ENCODE measurements around the gene CERK.
A peak's percentile ranks its signal among the peaks of the same experiment; 100 is the strongest.

CERK gene

DNA sequence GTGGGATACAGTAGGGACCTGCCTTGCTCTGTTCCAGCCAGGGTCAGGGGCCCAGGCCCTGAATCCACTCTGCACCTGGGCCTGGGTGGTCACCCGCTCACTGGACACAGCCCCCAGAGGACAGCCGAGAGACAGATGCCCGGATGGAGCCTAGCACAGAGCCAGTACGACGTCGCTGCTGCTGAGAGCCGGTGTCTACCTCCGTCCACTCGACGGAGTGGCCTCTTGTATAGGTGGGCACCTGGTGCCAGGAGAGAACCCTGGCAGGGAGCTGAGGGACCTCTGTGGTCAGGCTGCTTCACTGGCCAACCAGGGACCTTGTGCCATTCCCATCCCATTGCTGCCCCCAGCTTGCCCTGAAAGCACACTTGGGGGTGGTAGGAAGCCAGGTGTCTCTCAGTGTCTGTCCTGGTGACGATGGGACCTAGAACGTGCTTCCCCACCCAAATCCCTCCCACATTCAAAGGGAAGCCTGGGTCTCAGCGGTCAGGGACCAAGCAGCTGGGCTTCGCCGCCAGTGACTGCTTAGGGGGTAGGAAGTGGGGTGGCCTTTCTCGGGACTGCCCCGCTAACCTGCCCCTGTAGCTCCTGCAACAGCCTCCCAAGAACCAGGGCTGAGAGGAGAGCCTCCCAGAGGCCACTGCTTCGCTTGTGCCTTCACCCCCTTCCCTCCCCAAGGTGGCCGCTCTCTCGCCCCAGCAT lies 10.3 kb upstream of the CERK start:
- no peak for DNase-seq

DNA sequence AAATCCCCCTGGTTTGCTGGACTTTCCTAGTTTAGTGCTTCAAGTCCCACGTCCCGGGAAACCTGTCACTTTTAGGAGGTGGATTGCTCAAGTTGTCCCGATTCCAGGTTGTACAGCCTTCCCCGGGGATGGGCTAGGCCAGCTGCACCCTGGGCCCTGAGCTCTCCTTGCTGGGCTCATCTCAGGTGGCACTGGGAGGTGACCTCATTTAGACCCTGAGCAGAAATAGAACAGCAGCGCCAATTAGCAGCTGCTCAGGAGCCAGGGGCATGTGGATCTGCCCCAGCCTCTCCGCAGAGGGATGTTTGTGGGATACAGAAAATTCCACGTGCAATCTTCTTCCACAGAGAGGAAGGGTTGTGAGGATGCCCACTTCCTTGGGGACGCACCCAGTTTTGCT lies 9.6 kb upstream of the CERK start:
- DNase-seq = peak; percentile 25

DNA sequence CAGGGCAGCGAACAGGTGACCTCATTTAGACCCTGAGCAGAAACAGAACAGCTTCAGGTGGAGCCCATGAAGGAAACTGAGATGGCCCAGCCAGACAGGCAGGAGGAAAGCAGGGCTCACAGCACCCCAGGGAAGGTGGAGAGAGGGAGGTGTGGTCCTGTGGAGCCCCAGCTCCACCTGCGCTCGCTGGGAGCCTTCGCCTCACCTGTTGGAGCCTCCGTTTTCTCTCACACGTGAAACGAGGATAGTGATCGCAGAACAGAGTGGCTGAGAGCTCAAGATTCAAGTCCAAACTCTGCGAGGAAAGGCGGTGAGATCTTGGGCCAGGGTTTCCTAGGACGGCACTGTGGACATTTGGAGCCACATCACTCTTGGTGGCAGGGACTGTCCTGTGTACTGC lies 8.6 kb upstream of the CERK start:
- DNase-seq = no peak

DNA sequence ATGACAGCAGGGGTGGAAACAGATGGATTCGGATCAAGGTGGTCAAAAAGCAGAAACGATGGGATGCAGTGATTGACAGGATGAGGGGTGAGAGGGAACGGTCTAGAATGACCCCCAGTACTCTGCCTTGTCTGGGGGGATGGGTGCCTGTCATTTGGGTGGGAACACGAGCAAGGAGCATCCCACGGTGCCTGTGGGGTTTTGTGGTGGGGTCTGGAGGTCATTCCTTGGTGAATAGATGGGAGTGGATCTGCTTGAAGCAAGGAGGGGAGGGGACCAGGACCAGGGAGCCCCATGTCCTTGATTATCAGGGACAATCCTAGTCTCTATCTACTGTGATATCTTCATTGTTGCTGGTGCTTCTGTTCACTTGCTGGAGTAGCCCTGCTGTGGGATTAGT lies 8.1 kb upstream of the CERK start:
- DNase-seq = no peak

DNA sequence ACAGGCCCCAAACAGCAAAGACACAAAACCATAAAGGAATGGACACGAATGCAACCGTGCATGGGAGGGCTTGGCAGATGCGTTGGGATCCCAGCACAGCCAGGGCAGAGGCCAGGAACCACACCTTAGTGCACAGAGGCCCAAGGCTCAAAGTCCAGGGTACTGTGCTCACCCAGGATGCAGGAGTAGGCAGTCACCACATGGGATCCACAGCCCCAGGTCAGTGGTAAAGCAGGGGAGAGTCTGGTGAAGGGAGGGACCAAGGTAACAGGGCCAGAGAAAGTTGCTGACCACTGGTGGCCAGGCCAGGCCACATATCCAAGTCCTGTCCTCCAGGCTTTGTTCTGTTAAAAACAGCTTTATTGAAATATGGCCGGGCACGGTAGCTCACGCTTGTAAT lies 6.5 kb upstream of the CERK start:
- no peak for DNase-seq

DNA sequence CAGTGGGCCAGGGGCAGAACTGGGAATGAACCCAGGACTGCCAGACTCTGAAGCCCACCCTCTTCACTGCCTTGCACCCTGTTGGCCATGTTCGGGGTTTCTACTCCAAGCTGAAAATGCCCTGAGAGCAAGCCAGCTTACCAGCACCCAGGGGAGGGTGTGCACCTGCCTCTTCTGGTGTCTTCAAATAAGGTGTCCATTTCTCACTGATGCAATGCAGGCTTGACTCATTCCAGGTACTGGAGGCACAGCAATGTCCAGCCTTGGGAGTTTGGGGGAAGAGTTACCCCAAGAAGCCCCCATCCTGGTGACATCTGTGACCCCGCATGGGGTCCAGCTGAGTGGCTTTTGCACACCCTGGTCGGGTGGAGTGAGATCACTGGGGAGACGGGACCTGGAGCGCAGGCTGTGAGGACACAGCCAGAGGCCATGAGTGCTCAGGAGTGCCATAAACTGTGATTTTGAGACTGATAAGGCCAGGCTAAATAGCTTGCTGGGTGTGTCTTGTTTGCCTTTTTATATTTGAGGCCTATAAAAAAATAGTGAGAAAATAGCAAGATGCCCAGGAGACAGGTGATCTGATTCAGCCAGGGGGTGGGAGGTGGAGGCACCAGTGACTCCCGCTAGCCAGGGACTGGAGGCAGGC lies 4.6 kb upstream of the CERK start:
- no peak for DNase-seq

DNA sequence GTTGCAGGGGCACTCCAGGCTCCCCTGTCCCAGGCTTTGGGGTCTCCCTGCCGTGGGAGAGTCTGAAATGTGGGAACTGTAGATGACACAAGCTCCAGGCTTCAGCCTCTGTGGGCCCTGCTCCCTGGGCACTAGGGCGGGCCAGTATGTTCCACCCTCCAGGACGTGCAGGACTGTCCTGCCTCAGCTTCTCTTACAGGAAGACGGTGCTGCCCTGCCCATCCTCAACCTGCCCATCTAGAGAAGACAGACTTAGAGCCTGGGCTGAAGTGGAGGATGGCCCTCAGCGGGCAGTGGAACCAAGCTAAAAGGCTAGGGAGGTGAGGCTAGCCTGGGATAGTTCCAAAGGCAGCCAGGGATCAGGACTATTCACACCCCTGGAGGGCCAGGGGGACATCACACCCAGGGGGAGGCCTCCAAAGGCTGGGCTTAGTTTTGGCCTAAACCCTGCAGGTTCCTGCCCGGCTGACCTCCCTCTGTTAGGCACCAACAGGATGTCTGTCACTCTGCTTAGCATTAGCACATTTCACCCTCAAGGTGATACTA lies 4.0 kb upstream of the CERK start:
- no peak for DNase-seq

DNA sequence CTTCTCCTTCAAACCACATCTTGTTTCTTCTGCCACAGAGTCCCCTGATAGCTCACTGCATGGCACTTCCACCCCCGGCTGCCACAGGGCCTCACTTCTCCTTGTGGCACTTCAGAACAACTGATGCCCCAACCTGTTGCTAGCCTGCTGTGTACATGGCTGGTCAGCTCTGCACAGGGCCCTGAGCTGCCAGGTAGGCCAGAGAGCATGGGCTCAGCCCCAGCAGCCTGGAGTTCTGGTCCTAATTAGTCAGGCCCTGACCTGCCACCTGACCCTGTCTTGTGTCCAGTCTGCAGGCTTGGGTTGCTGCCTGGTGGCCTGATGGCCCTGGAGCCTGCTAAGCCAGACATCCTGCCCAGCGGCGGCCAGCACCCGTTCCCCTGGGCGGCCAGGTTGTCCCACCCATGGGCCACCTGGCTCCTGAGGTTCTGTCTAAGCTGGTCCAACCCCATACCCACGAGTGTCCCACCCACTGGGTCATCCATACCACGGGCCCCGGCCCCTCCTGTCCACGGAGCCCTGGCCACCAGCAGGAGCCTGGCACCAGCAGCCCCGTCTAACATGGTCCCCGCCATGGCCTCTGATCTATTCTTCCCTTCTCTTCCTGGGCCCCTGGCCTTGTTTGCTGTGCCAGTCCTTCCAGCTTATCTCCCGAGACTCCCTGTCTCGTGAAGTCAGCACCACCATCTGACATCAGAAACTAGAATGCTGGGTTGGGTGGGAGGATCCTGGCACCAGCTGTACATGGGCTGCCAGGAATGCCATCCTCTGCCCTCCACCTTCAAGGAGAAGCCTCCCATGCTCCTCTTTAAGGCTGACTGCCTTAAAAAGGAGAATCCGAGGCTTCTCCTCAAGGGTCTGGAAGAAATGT lies 3.1 kb upstream of the CERK start:
- no peak for DNase-seq

DNA sequence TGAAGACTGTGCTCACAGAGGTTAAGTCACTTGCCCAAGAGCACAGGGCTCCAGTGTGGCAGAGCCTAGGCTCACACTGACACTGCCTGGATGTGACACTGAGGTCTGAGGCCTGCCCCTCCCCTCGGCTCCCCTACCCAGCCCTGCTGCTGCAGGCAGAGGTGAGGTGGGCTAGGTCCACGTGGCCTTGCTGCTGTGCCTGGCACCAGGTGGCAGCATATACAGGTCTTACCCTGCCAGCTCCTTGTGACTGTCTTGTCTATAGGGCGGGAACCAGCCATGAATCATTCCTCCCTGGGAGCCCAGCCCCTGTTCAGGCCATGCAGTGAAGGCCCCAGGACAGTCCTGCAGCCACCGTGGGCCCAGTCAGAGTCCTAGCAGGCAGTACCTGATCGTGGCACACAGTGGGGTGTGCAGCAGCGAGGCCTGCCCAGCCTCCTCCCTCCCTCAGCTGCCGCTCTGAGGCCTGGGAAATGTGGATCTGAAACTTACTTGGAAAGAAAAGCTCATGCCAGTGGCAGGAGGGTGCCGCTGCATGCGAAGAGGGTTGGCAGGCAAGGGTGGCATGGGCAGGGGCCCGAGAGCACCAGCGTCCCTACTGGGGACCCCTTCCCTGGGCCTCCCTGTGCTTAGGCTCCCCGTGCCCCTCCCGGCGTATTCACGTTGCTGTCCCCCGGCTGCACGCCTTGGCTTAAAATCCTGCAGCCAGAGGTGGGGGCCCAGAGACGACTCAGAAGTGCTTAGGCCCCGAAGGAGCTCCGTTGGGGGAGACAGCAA lies 1.2 kb upstream of the CERK start:
- peak; percentile 57 for DNase-seq

DNA sequence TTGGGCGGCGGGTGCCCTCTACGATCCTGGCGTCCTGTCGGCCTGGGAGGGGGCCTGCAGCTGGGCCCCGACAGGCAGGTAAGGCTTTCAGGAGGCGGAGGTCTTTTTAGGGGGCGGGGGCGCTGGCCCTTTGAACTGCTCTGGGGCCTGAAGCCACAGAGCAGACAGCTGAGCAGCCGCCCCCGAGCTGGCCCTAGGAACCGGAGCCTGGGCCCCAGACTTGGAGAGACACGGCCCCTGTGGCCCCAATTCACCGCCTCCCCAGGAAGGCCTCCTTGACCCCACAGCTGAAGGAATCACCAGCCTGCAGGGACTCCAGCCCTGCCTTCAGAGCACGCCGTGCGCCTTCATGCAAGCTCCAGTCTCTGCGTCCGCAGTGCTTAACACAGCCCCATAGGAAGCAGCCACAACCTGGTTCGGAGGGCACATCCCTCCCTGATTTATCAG lies 618 bp upstream of the CERK start:
- DNase-seq = no peak

DNA sequence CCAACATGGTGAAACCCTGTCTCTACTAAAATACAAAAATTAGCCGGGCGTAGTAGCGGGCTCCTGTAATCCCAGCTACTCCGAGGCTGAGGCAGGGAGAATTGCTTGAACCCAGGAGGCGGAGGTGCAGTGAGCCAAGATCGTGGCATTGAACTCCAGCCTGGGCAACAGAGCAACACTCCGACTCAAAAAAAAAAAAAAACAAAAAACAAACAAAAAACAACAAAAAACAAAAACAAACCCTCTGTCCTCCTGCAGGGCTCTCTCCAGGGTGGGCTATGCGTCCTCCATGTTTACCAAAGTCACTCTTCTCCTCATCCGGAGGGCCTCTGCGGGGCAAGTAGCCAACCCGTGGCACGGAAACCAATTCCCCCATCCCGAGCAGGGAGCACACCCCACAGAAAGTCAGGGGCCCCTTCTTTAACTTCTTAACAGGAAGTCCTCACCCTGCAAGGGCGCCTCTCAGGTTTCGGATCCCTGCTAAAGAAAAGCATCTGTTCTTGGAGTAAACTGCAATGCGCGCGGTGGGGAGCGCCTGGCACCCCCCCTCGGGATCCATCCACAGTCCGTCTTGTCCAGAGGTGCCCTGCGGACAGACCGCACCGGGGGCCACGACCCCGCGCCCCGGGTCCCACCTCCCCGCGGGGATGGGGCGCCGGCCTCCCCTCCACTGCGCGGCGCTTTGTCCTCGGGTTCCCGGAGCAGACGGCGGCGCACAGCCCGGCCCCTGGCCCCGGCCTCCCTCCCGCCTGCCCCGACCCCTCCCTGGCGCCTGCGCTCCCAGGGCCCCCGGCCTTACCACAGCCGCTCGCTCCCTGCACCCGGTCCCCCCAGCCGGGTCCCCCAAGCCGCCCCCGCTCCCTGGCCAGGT lies 712 bp downstream of the CERK start:
- no peak for DNase-seq

DNA sequence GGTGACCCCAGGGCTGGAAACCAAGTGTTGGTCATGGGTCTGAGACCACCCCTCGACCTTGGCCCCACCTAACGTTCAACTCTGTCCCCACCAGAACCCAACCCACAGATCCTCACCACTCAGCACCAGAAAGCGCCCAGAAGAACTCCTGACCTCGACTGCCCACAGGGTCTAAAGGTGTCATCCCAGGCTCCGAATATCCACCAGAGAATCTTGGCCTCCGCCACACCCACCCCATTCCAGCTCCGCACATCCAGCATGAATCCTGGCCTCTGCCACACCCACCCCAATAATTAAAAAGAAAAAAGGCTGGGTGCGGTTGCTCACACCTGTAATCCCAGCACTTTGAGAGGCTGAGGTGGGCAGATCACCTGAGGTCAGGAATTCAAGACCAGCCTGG lies 1.3 kb downstream of the CERK start:
- no peak for DNase-seq

DNA sequence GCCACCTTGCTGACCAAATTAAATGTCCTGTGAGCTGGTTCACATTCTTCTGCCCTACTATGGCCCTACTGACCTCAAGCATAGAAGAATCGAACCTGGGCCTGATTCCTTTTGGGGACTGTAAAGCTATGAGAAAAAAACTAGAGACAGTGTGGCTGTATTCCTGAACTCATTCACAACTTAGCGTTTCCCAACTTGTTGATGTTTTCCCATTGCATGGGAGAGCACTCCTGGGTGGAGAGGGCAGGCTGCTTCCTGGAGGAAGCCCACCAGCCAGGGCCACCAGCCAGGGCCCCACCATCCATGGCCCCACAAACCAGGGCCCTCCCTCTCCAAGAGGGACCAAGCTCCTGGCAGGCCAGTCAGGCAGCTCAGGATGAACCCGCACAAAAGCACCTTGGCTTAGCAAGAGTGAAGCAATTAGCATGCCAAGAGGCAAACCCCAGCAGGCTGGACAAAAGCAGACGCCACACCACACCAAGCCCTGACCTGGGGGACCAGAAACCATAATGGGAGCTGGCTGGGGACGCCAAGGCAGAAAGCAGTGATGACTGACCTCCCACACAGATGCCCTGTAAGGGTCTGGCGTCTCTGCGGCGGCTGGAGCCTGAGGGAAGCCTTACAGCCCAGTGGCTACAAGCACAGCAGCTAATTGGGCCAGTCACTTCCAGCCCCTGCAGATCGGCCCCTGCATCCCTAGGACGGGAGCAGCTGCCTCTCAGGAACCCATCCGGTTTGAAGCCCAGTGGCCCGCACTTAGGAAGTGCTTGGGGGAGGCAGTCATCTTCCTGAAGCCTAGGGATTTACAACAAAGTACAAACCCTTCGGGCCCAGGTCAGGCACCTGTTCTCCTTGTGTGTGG lies 2.1 kb downstream of the CERK start:
- no peak for DNase-seq

DNA sequence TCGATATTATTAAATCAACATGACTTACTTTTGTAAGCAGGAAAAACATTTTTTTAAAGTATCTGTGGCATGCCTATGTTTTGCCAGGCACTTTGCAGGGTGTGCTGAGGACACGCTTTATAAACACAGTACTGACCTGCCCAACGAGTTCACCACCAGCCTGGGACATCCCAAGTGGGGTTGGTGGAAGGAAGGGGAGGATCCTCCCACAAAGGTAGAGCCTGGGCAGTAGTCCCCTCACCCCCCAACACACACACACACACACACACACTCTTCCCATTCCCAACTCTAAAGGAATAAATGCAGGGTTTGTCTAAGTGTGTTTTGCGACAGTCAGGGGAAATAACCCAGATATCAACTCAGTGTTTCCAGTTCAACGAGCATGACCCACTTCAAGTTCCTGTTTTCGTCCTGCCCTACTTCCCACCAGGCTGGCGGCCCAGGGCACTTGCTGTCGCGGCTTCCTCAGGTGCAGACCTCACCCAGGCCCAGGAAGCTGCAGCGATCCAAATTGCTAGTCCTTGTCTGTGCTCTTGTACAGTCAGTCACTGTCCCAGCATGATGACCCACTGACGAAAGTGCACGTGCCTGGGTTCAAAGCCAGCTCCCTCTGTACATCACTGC lies 3.1 kb downstream of the CERK start:
- no peak for DNase-seq

DNA sequence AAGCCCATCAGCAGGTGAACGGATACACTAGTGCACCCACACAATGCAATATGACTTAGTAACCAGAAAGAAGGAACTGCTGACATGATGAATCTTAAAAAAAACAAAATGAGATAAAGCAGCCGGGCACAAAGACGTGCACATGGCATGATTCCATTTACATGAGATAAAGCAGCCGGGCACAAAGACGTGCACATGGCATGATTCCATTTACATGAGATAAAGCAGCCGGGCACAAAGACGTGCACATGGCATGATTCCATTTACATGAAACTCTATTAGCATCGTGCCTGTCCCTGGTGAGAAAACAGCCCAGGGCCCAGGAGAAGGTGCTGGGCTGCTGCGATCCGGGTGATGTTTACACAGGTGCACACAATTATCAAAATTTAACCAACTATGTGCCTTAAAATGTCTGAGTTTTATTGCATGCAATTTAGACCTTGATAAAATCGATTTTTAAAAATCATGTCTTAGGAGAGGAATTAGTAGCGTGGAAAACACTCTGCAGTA lies 3.8 kb downstream of the CERK start:
- peak; percentile 32 for DNase-seq

DNA sequence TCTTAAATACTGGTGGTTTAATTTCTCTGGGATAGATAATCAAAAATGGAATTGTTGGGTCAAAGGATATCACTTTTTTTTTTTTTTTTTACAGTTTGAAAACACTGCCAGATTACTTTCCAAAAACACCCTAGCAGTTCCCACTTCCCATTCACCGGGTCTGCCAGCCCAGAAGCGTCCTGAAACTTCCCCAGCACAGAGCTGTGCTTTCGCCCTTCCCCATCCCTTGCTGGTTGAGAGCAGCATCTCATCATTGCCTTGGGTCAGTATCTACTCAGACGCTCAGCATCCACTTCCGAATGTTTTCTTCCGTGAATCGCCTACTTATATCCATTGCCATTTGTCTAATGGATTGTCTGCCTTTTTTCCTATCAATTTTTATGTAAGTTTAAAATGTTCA lies 5.5 kb downstream of the CERK start:
- no peak for DNase-seq

DNA sequence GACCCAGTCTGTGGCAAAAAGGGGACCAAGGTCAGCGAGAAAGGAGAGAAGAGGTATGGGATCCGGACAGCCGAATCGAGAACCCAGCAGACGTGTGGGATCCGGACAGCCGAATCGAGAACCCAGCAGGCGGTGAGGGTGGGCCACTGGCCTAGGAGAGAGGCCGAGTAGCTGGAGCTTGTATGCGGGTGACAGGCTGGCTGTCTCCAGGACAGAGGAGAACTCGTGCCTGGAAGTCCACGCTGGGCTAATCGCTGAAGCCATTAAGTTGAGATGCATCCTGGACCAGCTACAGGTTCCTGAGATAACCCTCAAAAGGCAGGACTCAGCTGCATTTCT lies 6.0 kb downstream of the CERK start:
- no peak for DNase-seq

DNA sequence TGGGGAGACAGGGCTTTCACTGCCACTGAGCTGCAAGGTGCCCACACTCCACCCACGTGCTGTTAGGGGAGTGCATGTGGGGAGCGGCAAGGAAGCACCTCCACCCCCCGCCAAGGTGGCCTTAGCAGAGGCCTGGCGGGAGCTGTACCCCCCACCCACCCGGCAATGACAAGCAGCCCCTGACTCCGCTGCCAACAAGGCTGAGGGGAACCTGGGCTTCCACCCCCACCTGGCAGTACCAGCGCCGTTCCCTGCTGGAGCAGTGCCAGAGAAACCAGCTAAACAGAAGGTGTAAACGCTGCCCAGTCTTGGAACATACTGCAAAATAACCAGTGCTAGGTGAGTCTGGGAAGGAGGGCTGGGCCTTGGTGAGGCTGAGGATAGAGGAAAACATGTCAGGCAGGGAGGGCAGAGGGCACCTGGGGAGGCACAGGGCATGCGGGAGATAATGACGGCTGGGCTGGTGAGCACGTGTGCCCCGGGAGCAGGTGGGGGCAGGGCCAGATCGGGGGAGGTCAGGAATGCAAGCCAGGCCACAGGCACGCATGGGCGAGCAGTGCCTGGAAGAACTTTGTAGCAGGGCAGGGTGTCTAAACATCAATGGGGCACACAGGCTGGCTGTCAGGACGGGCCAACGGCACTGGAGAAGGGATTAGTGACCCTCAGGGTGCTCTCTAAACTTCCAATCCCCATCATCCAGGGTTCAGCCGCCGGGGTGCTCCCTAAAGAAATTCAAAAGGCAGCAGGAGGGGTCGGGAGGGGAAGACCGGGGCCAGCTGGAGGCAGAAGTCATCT lies 6.6 kb downstream of the CERK start:
- DNase-seq = no peak

DNA sequence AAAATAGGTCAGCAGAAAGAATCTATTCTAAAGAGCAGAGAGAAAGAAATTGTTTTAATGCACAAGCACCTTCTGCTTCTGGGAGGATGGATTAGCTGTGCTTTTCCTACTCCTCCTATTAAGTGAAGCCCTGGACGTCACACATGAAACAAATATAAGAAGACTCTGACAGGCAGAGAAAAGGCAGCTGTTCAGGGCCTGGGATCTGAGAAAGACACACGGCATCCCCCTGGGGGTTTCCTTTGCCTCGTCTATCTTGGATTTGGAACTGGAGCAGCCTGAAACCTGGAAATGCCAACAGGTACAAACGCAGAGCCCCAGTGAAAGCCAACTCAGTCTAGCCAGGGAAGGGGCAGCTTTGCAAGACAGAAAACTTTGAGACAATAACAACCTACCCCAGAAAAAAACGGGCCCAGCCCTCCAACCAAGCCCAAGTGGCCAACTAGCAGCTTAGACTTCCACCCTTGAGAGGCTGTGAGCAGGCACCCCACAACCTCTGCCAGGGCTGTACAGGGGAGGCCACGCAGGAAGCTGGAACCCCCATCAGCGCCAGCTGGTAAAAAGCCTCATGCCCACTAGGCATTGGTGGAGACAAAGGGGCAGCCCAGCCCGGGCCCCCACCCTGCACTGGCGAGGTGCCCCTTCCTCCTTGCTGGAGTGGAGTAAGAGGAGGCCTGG lies 7.3 kb downstream of the CERK start:
- DNase-seq = no peak

All from SHP77 treated with DMSO at 0.1 percent for 48 hours (cell line).